ENCODE results near the gene ADD3.

Gene ADD3

GRCh38 chr10:110074758-110075671 lies 67.2 kb downstream of the ADD3 start:
- no peak for TF ChIP-seq CTCF (conservative IDR thresholded peaks at IDR 0.05; ENCODE audit: control insufficient read depth, insufficient read depth, low read depth, low read length)
- no peak overlapping the region for H3K4me3 ChIP-seq (ENCODE audit: control insufficient read depth, low read depth, low read length)
- peak; percentile 93 for DNase-seq (ENCODE audit: low read depth)

- no peak overlapping the region for H3K4me3 ChIP-seq (ENCODE audit: control insufficient read depth, low read depth, low read length)
- no peak for TF ChIP-seq CTCF (conservative IDR thresholded peaks at IDR 0.05; ENCODE audit: control insufficient read depth, insufficient read depth, low read depth, low read length)
Observed at GRCh38 chr10:110075686-110076085, 67.9 kb downstream of the ADD3 start.

GRCh38 chr10:110076559-110077318 lies 69.0 kb downstream of the ADD3 start:
- H3K4me3 ChIP-seq (ENCODE audit: control insufficient read depth, low read depth, low read length): no peak overlapping the region

More at GRCh38 chr10:110075686-110076085, 67.9 kb downstream of the ADD3 start:
- no peak for DNase-seq (ENCODE audit: low read depth)

GRCh38 chr10:110077436-110078130 lies 69.8 kb downstream of the ADD3 start:
- DNase-seq (ENCODE audit: low read depth): peak; percentile 77
- TF ChIP-seq CTCF (conservative IDR thresholded peaks at IDR 0.05; ENCODE audit: control insufficient read depth, insufficient read depth, low read depth, low read length): no peak
- no peak overlapping the region for H3K4me3 ChIP-seq (ENCODE audit: control insufficient read depth, low read depth, low read length)

More at GRCh38 chr10:110076559-110077318, 69.0 kb downstream of the ADD3 start:
- TF ChIP-seq CTCF (conservative IDR thresholded peaks at IDR 0.05; ENCODE audit: control insufficient read depth, insufficient read depth, low read depth, low read length): no peak
- DNase-seq (ENCODE audit: low read depth): peak; percentile 95

GRCh38 chr10:110078317-110078716 lies 70.5 kb downstream of the ADD3 start:
- no peak overlapping the region for H3K4me3 ChIP-seq (ENCODE audit: control insufficient read depth, low read depth, low read length)

More at GRCh38 chr10:110078317-110078716, 70.5 kb downstream of the ADD3 start:
- DNase-seq (ENCODE audit: low read depth): no peak
- TF ChIP-seq CTCF (conservative IDR thresholded peaks at IDR 0.05; ENCODE audit: control insufficient read depth, insufficient read depth, low read depth, low read length): no peak

Measured in fibroblast of mammary gland (primary cell).